NT2/D1 (cell line): Measurements from ENCODE around the gene TMEM14C.

Source experiments
- SUZ12 ChIP-seq: IDR thresholded peaks from 2 replicates; pipeline ENCODE4 v1.6.1; 2011; ENCODE audit not compliant: insufficient read length, insufficient read depth; ENCODE audit errors: extremely low read depth
- ZNF274 ChIP-seq: IDR thresholded peaks from 2 replicates; pipeline ENCODE4 v1.6.1; 2011; ENCODE audit warnings: mild to moderate bottlenecking, low read depth, low read length

- TF ChIP-seq ZNF274 (no peak), SUZ12 (no peak)
Measured at GRCh38 chr6:10719964-10720264, 3.0 kb upstream of the TMEM14C start.
